Suprapubic skin (tissue), 4 donors: Measurements from ENCODE around the gene EGFR.

Source experiments
- CTCF ChIP-seq, 2 donors: fragments of 200-600 bp in 1 of 2; fragments of 450-650 bp in 1 of 2; sonication (generic) in 1 of 2; IDR thresholded peaks; one replicate each; pipeline ENCODE4 v1.5.1; 2016 to 2019; ENCODE audit warnings: antibody characterized with exemption in 2 of 2, mild to moderate bottlenecking in 1 of 2, moderate library complexity in 1 of 2
- POLR2A ChIP-seq, 2 donors: fragments of 450-650 bp; IDR thresholded peaks; one replicate each; pipeline ENCODE4 v1.6.1; 2017; ENCODE audit warnings: antibody characterized with exemption in 2 of 2, mild to moderate bottlenecking in 2 of 2, moderate library complexity in 2 of 2
- POLR2AphosphoS5 ChIP-seq, 3 donors: sonication (generic); formaldehyde crosslinking; IDR thresholded peaks; one replicate each; pipeline ENCODE4 v1.6.1; 2017; ENCODE audit warnings: antibody characterized with exemption in 3 of 3

- no peak for TF ChIP-seq CTCF (IDR thresholded peaks at IDR 0.05)
- TF ChIP-seq POLR2A (IDR thresholded peaks at IDR 0.05) = no peak
- TF ChIP-seq POLR2AphosphoS5 (IDR thresholded peaks at IDR 0.05) = no peak
Observed at GRCh38 chr7:55052741-55053427, 34.1 kb downstream of the EGFR start.
